ENCODE data around the gene MRPL4. TPM values are rescaled to one million over a fixed set of nuclear protein-coding genes. Genes with fewer than 3 reads are reported as not detected.

Gene MRPL4
- total and polyA plus RNA-seq, 2 of the 13 experiments (the other 11 are each of a cell fraction or from before 2014, with no cell fraction given), result 40.6 to 42.5 TPM

- TF ChIP-seq THAP7 (CRISPR knock-in tag; IDR thresholded peaks at IDR 0.05), result 0 out of 2 replicates have a peak, but pooled peaks have one; percentile 59
- TF ChIP-seq IRF1 (CRISPR knock-in tag; IDR thresholded peaks at IDR 0.05; ENCODE audit: low read depth), result no peak
- TF ChIP-seq ZNF354B (CRISPR knock-in tag; IDR thresholded peaks at IDR 0.05), result no peak
- no peak for TF ChIP-seq ZNF18 (CRISPR knock-in tag; IDR thresholded peaks at IDR 0.05; ENCODE audit: insufficient replicate concordance)
- TF ChIP-seq CBX5 (CRISPR knock-in tag; IDR thresholded peaks at IDR 0.05; ENCODE audit: borderline replicate concordance), result no peak
- no peak for TF ChIP-seq STAG1 (CRISPR knock-in tag; IDR thresholded peaks at IDR 0.05)
- no peak for TF ChIP-seq PBX2 (CRISPR knock-in tag; IDR thresholded peaks at IDR 0.05)
- no peak for TF ChIP-seq GRHL1 (CRISPR knock-in tag; conservative IDR thresholded peaks at IDR 0.05)
- TF ChIP-seq RFX5 (IDR thresholded peaks at IDR 0.05; ENCODE audit: low read depth, low read length), result no peak
- no peak for TF ChIP-seq DMTF1 (CRISPR knock-in tag; IDR thresholded peaks at IDR 0.05)
- TF ChIP-seq THRA (CRISPR knock-in tag; IDR thresholded peaks at IDR 0.05; ENCODE audit: borderline replicate concordance), result no peak
- peak; percentile 27; the same call in 1 of the 2 replicates for TF ChIP-seq ZBTB10 (CRISPR knock-in tag; IDR thresholded peaks at IDR 0.05; ENCODE audit: borderline replicate concordance)
- peak; percentile 73 for TF ChIP-seq MEIS2 (CRISPR knock-in tag; IDR thresholded peaks at IDR 0.05)
- no peak for TF ChIP-seq ARID2 (CRISPR knock-in tag; IDR thresholded peaks at IDR 0.05; ENCODE audit: borderline replicate concordance)
- TF ChIP-seq ZNF577 (CRISPR knock-in tag; IDR thresholded peaks at IDR 0.05; ENCODE audit: borderline replicate concordance, low read depth), result no peak
Measured at GRCh38 chr19:10289167-10289835, 37.3 kb downstream of the MRPL4 start (continued).

Data from HepG2 (cell line).